ENCODE measurements around the gene ANKRD40CL.

GRCh38 chr17:50763716-50764475 is 3.4 kb downstream of the ANKRD40CL start:
- TF ChIP-seq CTCF (conservative IDR thresholded peaks at IDR 0.05; ENCODE audit: low read length) (no peak), EZH2phosphoT487 (IDR thresholded peaks at IDR 0.05; ENCODE audit: borderline replicate concordance) (no peak)
